HG02759 (cell line): ENCODE measurements around the gene EIF1B.

Experiments
- ATAC-seq: cut with Tn5 transposase; IDR thresholded peaks from one replicate; pipeline ENCODE4 v1.9.1; 2021; ENCODE audit warnings: mild to moderate bottlenecking, moderate library complexity; ENCODE audit not compliant: unreplicated experiment

The EIF1B gene

GRCh38 chr3:40340541-40341170, 31.1 kb downstream of the EIF1B start:
- ATAC-seq = no peak

- no peak for ATAC-seq
Observed at GRCh38 chr3:40341671-40342070, 32.2 kb downstream of the EIF1B start.

GRCh38 chr3:40350529-40350928, 41.0 kb downstream of the EIF1B start:
- ATAC-seq = no peak

GRCh38 chr3:40355410-40355809, 45.9 kb downstream of the EIF1B start:
- ATAC-seq = no peak

- ATAC-seq = no peak
Observed at GRCh38 chr3:40358454-40358853, 48.9 kb downstream of the EIF1B start.
